Measurements from ENCODE around the gene COQ10A. TPM values are rescaled to one million over a fixed set of nuclear protein-coding genes. Genes with fewer than 3 reads are reported as not detected.

Gene COQ10A
- total and polyA plus RNA-seq, 2 of the 13 experiments (the other 11 are each of a cell fraction or from before 2014, with no cell fraction given): 21.0 to 37.3 TPM

GRCh38 chr12:56266693-56267442, at the start of gene COQ10A (continued):
- TF ChIP-seq REST (IDR thresholded peaks at IDR 0.05; ENCODE audit: borderline replicate concordance in 1 of 2, low read depth in 1 of 2, low read length in 2 of 2): no peak
- TF ChIP-seq ZBTB7B (CRISPR knock-in tag; IDR thresholded peaks at IDR 0.05): peak; percentile 60; the same call in 1 of the 2 replicates
- TF ChIP-seq BRD4 (CRISPR knock-in tag; IDR thresholded peaks at IDR 0.05): 0 out of 2 replicates have a peak, but pooled peaks have one; percentile 30
- no peak; the same call in 1 of the 2 replicates for TF ChIP-seq HMG20A (CRISPR knock-in tag; IDR thresholded peaks at IDR 0.05; ENCODE audit: borderline replicate concordance)
- no peak; the same call in none of the 2 replicates for TF ChIP-seq ESRRA (CRISPR knock-in tag; IDR thresholded peaks at IDR 0.05; ENCODE audit: low read depth)
- TF ChIP-seq ATF4 (CRISPR knock-in tag; IDR thresholded peaks at IDR 0.05): no peak
- no peak for TF ChIP-seq KLF15 (CRISPR knock-in tag; IDR thresholded peaks at IDR 0.05; ENCODE audit: borderline replicate concordance)
- TF ChIP-seq WIZ (CRISPR knock-in tag; IDR thresholded peaks at IDR 0.05): no peak
- no peak for TF ChIP-seq ZNF746 (CRISPR knock-in tag; IDR thresholded peaks at IDR 0.05)
- no peak for TF ChIP-seq ZNF282 (IDR thresholded peaks at IDR 0.05; ENCODE audit: partially characterized antibody)
- TF ChIP-seq ZSCAN5A (CRISPR knock-in tag; IDR thresholded peaks at IDR 0.05; ENCODE audit: borderline replicate concordance): peak; percentile 74; the same call in 1 of the 2 replicates
- TF ChIP-seq SMARCC2 (IDR thresholded peaks at IDR 0.05): no peak
- peak; percentile 27; the same call in 1 of the 2 replicates for TF ChIP-seq ZNF790 (CRISPR knock-in tag; IDR thresholded peaks at IDR 0.05; ENCODE audit: borderline replicate concordance)
- no peak for TF ChIP-seq ZNF646 (CRISPR knock-in tag; IDR thresholded peaks at IDR 0.05)

Data from HepG2 (cell line).